GM12891 (cell line): ENCODE results near the gene FTSJ3.

Experiments
- POLR2A ChIP-seq: IDR thresholded peaks from 2 replicates; pipeline ENCODE4 v1.6.1; 2011; ENCODE audit warnings: low read depth, low read length, control low read depth
- POLR2AphosphoS5 ChIP-seq: IDR thresholded peaks from 2 replicates; pipeline ENCODE4 v1.6.1; 2011; ENCODE audit warnings: low read depth, low read length, control low read depth
- SPI1 ChIP-seq: IDR thresholded peaks from 2 replicates; pipeline ENCODE4 v1.6.1; 2011; ENCODE audit warnings: low read depth, low read length, control low read depth

DNA sequence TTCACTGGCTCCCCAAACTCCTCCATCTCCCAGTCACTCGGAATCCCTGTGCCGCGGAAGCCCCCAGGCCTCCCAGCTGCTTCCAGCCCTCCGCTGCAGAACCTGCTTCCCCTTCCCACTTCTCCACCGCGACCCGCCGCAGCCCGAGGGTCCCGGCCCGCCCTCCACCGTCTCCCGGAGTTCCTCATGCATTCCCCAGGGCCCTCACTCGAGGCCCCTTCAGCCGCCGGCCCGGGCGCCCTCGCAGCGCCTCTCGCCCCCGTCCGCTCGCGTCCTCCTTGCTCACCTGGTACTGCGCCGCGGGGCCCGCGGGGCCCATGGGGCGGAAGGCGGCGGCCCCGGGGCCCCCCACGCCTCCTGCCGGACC, 14.7 kb upstream of the FTSJ3 start:
- no peak for TF ChIP-seq POLR2AphosphoS5
- no peak for TF ChIP-seq POLR2A
- no peak for TF ChIP-seq SPI1
